ENCODE measurements around the gene SLAMF6. TPM values are rescaled to one million over a fixed set of nuclear protein-coding genes. Genes with fewer than 3 reads are reported as not detected.

The SLAMF6 gene
- total RNA-seq, 1 donor from 2014 or later: 0.39 TPM

Other genes with a start within 250 kb of the SLAMF6 start
- gene PEX19, start 238.1 kb downstream of the SLAMF6 start, total RNA-seq: 50.1 TPM
- 178 TPM for gene COPA, start 180.0 kb downstream of the SLAMF6 start, total RNA-seq
- 46.5 TPM for gene NCSTN, start 179.9 kb downstream of the SLAMF6 start, total RNA-seq
- gene NHLH1, start 156.2 kb downstream of the SLAMF6 start, total RNA-seq: 0.20 TPM
- gene VANGL2, start 122.7 kb downstream of the SLAMF6 start, total RNA-seq: 11.0 TPM
- 3.8 TPM for gene CD84, start 56.2 kb upstream of the SLAMF6 start, total RNA-seq
- gene SLAMF1, start 123.8 kb upstream of the SLAMF6 start, total RNA-seq: 0.20 TPM
- gene CD48, start 188.6 kb upstream of the SLAMF6 start, total RNA-seq: 8.2 TPM
- 0.49 TPM for gene SLAMF7, start 216.0 kb upstream of the SLAMF6 start, total RNA-seq